NB4 (cell line): Measurements from ENCODE around the gene VTCN1.

Experiments used
- DNase-seq: peaks from one replicate; pipeline ENCODE4 v3.0.0; 2010; ENCODE audit warnings: low read depth
- H3K4me3 ChIP-seq: one replicate; pipeline ENCODE4 v1.5.1; 2011; ENCODE audit warnings: mild to moderate bottlenecking, low read depth, low read length, moderate library complexity
- CTCF ChIP-seq: IDR thresholded peaks from one replicate; pipeline ENCODE4 v1.5.1; 2012; ENCODE audit warnings: low read depth, low read length
- MAX ChIP-seq: IDR thresholded peaks from 2 replicates; pipeline ENCODE4 v1.6.1; 2011; ENCODE audit warnings: low read depth, low read length
- MYC ChIP-seq: IDR thresholded peaks from 2 replicates; pipeline ENCODE4 v1.6.1; 2011; ENCODE audit warnings: low read depth, low read length
- POLR2A ChIP-seq: IDR thresholded peaks from 2 replicates; pipeline ENCODE4 v1.6.1; 2011; ENCODE audit warnings: mild to moderate bottlenecking; ENCODE audit not compliant: insufficient read length; ENCODE audit errors: extremely low read depth

The VTCN1 gene

DNA sequence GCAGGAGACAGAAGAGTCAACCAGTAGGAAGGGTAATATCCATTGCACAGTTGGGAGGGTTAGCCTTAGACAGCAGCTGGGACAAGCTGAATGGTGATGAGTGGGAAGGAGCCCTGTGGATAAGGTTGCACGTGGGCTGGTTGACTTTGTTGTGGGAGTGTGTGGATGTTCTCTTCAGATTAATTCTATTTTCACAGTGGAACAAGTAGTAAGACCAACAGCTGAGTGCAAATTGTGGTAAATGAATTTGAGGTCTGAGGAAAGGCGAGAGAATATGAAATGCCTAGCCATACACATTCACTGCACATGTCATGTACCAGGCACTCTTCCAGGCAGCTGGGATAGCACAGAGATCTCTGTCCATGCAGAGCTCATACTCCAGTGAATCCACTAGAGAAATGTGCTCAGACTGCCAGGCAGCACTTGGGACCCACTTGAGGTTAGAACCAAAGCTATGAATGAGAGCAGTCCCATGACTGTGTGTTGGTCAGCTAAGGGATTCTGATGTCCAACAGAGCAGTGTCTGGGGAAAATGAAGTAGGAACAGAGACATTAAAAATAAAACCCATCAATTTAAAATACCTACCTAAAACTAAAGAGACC is 25.2 kb upstream of the VTCN1 start:
- DNase-seq = no peak
- no peak overlapping the region for H3K4me3 ChIP-seq
- no peak for TF ChIP-seq POLR2A
- TF ChIP-seq MAX = no peak

GRCh38 chr1:117232531-117232930 is 21.8 kb upstream of the VTCN1 start:
- no peak overlapping the region for H3K4me3 ChIP-seq
- DNase-seq = no peak
- TF ChIP-seq POLR2A (no peak), MYC (no peak), MAX (no peak), CTCF (no peak)

DNA sequence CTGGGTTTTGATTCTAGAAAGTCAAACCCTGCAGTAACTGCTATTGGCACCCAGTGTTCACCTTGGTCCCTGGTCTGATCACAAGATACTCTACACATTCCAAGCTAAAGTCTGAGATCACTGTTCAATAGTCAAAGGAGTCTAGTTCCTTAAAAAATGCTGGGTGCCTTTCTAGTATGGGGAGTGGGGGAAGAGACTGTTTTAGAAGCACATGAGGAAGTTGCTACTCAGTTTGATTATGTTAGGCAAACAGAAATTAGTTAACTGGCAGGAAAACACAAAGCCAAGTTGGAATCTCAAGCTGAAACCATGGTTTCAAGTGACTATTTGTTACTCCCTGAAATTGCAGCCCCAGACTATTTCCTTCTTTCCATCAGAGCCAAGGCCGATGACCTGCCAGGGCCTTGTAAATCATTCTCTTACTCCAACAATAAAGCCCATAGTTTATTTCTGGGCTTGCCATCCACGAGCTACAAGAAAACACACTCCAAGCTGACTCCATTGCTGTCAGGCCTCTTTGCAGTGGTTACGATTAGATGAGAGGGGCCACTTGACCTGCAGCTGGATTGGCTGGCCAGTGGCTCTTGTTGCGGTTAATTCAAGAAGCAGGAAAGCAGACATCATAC is 21.1 kb upstream of the VTCN1 start:
- DNase-seq = peak; percentile 15
- no peak overlapping the region for H3K4me3 ChIP-seq
- TF ChIP-seq POLR2A (no peak), CTCF (no peak), MAX (no peak), MYC (no peak)

DNA sequence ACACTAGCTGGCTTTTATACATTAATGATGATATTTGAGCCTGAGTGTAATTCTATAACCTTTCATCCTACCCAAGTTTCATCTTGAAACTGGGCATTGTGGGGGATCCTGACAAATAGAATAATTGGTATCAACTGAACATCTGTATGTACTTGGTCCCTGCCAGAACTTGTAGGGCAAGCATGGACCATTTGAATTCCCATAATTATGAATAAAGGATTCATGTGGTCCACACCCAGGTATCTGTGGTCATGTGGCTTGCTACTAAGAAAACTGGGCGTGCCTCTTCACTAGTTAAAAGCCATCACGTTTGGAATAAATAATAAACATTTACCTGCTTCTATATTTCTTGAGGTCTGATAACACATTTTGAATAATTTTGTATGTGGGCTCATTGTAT is 20.6 kb upstream of the VTCN1 start:
- no peak for DNase-seq
- TF ChIP-seq MAX = no peak
- TF ChIP-seq MYC = no peak
- no peak overlapping the region for H3K4me3 ChIP-seq

DNA sequence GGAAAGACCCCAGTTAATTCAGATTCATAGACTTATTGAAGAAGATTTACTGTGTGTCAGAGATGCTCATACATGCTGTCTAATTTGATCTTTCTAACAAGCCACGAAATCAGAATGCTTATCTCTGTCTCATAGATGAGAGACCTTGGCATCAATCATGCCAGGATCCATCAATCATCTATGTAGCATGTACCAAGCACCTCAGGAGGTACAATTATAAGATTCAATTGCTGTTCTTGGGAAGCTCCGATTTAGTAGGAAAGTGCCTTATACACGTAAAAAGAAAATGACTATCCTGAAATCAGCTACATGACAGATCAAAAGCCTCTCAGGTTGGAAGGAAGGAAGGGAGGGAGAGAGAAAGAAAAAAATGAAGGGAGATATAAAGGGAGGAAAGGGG is 18.5 kb upstream of the VTCN1 start:
- DNase-seq = no peak
- TF ChIP-seq POLR2A (no peak), MYC (no peak), CTCF (no peak), MAX (no peak)
- no peak overlapping the region for H3K4me3 ChIP-seq

GRCh38 chr1:117225931-117226330 is 15.2 kb upstream of the VTCN1 start:
- no peak for DNase-seq
- TF ChIP-seq CTCF = no peak
- TF ChIP-seq POLR2A = no peak
- no peak for TF ChIP-seq MYC
- TF ChIP-seq MAX = no peak

More at GRCh38 chr1:117225931-117226330, 15.2 kb upstream of the VTCN1 start:
- H3K4me3 ChIP-seq = no peak overlapping the region
